Measurements from ENCODE around the gene ARMH3. TPM values are rescaled to one million over a fixed set of nuclear protein-coding genes. Genes with fewer than 3 reads are reported as not detected.
A peak's percentile ranks its signal among the peaks of the same experiment; 100 is the strongest.

Gene ARMH3
- total and polyA plus RNA-seq, 3 donors from 2014 or later = 20.2 to 23.7 (median 21.6) TPM

DNA sequence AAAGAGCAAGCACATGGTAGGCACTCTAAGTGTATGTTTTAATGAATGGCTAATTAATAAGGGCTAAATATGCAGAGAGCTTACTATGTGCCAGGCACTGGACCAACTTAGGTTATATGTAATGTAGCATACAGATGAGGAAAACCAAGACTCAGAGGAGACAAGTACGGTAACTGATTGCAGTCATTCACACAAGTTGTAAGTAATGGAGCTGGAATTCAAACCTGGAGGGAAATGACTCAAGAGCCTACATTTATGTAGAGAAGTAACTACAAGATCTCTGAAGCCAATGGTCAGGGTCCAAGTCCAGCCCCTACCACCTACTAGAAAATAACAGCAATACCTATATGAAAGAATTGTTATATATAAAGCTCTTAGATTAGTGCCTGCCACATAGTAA is 115.1 kb downstream of the ARMH3 start:
- H3K9me3 ChIP-seq = no peaks in the 10 kb centered on the region
- peaks cover 4% of the 10 kb centered on the region for H3K4me1 ChIP-seq
- intact Hi-C loops (cut with DNase I; ENCODE audit: low total_unique reads) = no loop called here
- no peaks in the 10 kb centered on the region for H3K36me3 ChIP-seq (ENCODE audit: low read depth, missing control alignments)
- H3K4me3 ChIP-seq = no peak overlapping the region
- no peaks in the 10 kb centered on the region for H3K27me3 ChIP-seq
- WGBS, 2 donors = 95 to 100% methylated on average over 1 of the region's 1 CpG
- no peak overlapping the region for H3K27ac ChIP-seq
- no peak for DNase-seq
- TF ChIP-seq, protein P1, sequence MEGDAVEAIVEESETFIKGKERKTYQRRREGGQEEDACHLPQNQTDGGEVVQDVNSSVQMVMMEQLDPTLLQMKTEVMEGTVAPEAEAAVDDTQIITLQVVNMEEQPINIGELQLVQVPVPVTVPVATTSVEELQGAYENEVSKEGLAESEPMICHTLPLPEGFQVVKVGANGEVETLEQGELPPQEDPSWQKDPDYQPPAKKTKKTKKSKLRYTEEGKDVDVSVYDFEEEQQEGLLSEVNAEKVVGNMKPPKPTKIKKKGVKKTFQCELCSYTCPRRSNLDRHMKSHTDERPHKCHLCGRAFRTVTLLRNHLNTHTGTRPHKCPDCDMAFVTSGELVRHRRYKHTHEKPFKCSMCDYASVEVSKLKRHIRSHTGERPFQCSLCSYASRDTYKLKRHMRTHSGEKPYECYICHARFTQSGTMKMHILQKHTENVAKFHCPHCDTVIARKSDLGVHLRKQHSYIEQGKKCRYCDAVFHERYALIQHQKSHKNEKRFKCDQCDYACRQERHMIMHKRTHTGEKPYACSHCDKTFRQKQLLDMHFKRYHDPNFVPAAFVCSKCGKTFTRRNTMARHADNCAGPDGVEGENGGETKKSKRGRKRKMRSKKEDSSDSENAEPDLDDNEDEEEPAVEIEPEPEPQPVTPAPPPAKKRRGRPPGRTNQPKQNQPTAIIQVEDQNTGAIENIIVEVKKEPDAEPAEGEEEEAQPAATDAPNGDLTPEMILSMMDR (IDR thresholded peaks at IDR 0.05) = no peak
- no peak for TF ChIP-seq POLR2A (IDR thresholded peaks at IDR 0.05)

DNA sequence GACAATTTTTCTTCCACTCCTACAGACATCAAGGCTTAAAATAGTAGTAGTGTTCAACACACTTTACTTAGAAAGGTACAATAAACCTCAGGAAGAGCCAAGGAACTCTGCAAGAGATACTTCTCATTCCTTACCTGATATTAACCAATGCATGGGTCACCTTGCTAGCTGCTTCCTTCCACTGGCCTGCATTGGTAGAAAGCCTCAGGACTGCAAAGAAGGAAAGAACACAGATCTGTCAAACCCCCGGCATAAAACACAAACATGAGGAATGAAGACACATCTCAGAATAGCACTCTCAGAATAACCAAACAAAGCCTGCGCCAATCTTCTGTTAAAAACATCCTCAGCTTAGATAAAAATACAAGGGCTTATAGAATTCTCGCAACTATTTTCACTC is 116.2 kb downstream of the ARMH3 start:
- 56 to 63% methylated on average over 3 of the region's 3 CpGs for WGBS, 2 donors
- TF ChIP-seq POLR2A (IDR thresholded peaks at IDR 0.05) = no peak
- TF ChIP-seq, protein P1 (IDR thresholded peaks at IDR 0.05) = no peak
- intact Hi-C loops (cut with DNase I; ENCODE audit: low total_unique reads) = no loop called here
- no peak for DNase-seq
- Histone ChIP-seq H3K27me3 (no peaks in the 10 kb centered on the region), H3K9me3 (no peaks in the 10 kb centered on the region), H3K27ac (no peak overlapping the region), H3K36me3 (ENCODE audit: low read depth, missing control alignments) (no peaks in the 10 kb centered on the region), H3K4me3 (no peak overlapping the region), H3K4me1 (peaks cover 4% of the 10 kb centered on the region)

DNA sequence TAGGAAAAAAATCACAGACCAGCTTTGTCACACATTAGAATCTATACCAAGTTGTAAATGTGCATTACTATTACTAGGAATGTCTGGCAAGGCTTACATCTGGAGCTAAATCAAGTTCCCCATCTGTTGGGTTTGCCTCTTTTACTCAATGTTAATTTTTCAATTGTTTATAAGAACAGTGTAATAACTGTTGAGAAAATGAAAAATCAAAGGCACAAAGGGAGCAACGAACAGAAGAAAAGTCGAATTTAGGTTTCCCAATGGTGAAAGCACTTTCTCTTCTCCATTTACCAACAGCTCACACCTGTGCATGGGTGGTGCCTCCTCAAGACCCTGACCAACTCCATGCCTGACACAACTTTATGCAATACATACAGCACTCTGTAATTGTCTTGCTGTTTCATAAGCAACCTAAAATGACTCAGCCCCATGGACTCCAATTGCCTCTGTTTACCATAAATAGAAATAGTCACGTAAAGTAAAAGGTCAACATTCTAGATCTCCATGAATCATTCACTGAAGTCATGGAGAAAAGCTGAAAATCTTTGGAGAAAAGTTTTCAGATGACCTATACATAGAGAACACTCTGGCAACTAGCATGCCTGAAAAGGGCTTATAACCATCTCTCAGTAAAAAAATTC is 116.8 kb downstream of the ARMH3 start:
- H3K27me3 ChIP-seq = no peaks in the 10 kb centered on the region
- TF ChIP-seq, protein P1 (IDR thresholded peaks at IDR 0.05) = no peak
- no peak for TF ChIP-seq POLR2A (IDR thresholded peaks at IDR 0.05)
- 65 to 72% methylated on average over 3 of the region's 3 CpGs for WGBS, 2 donors
- H3K4me3 ChIP-seq = no peak overlapping the region
- H3K27ac ChIP-seq = peak overlapping the region in 1 of 2 donors; percentile 30
- H3K9me3 ChIP-seq = no peaks in the 10 kb centered on the region
- H3K4me1 ChIP-seq = peaks cover 4% of the 10 kb centered on the region
- intact Hi-C loops (cut with DNase I; ENCODE audit: low total_unique reads) = no loop called here
- no peak for DNase-seq
- no peaks in the 10 kb centered on the region for H3K36me3 ChIP-seq (ENCODE audit: low read depth, missing control alignments)

DNA sequence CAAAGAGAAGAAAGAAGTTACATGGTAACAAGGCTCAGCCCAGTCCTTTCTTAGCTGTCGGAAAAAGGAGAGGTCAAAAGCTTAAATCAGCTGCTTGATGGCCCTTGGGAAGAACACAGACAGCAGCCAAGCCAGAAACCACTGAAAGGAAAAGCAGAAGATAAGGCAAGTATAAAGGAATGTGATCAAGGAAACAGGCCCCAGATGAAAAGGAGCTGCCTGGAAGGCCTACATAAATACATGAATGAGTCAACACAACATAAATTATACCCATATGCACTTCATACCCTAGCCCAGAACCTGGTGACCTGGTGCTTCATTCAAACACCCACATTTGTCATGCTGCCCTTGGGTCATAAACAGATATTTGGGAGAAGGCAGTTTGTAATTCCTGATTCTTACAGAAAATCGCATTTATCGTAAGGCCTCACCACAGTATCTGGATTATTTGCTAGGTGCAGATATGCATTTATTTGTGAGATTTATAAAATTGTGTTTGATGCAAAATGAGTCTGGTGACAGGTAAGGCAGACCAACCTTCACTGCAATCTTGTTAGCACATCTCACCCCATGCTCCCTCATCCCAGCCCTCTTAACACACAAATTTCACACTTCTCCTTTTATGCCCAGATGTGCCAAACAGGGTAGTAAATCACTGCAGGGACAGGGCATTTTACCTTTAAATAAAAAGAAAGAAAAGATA is 117.5 kb downstream of the ARMH3 start:
- TF ChIP-seq, protein P1 (IDR thresholded peaks at IDR 0.05) = no peak
- TF ChIP-seq POLR2A (IDR thresholded peaks at IDR 0.05) = no peak
- 63 to 68% methylated on average over 3 of the region's 3 CpGs for WGBS, 2 donors
- peak overlapping the region in 1 of 2 donors; percentile 25 for H3K27ac ChIP-seq
- no peaks in the 10 kb centered on the region for H3K9me3 ChIP-seq
- intact Hi-C loops (cut with DNase I; ENCODE audit: low total_unique reads) = no loop called here
- H3K36me3 ChIP-seq (ENCODE audit: low read depth, missing control alignments) = no peaks in the 10 kb centered on the region
- peak; percentile 19 for DNase-seq
- H3K4me3 ChIP-seq = no peak overlapping the region
- peaks cover 4% of the 10 kb centered on the region for H3K4me1 ChIP-seq
- no peaks in the 10 kb centered on the region for H3K27me3 ChIP-seq

All from testis (tissue), 3 donors.